Inferior parietal cortex (tissue), 1 donor: ENCODE results near the gene FCN2.

Source experiments
- DNase-seq: peaks from one replicate; pipeline ENCODE4 v3.0.0-alpha.2; 2016; ENCODE audit errors: extremely low spot score

Gene FCN2

GRCh38 chr9:134912126-134912840, 31.7 kb downstream of the FCN2 start:
- no peak for DNase-seq

- no peak for DNase-seq
Observed at GRCh38 chr9:134913041-134913712, 32.6 kb downstream of the FCN2 start.

DNA sequence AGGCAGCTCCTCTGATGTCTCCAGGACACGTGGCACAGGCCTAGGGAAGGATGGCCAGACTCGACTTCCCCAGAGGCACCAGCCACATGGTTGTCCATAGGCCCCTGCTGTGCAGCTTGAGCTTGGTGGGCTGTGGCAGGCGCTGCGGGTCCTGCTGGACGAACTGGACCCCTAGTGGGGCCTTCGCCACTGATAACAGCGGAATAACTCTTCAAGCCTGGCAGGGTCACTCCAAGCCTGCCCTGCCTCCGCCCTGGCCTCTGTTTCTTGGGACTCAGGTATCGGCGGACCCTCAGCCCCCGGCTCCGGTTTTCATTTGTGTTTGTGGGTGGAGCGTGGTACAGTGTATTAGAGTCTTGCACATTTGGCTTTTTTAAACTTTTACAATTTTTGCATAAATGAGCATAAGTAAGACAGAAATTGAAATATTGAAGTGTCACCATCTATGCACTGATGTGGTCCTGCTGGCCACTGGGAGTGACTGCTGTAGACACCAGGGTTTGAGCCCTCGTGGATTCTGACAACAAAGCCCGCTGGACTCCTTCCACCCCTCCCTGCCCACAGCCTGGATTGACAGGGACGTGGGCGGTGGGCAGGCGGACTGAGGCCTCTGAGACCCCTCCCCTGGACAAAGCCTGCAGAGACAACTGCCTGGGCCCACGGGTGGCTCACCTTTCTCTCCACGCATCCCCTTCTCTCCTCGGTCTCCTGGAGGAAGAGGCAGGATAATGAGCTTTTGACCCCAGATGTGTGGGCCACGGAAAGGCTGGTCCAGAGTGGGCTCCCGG, 33.3 kb downstream of the FCN2 start:
- DNase-seq, result no peak

GRCh38 chr9:134914501-134914834, 33.9 kb downstream of the FCN2 start:
- no peak for DNase-seq

- DNase-seq, result no peak
Observed at GRCh38 chr9:134915046-134915985, 34.7 kb downstream of the FCN2 start.

DNA sequence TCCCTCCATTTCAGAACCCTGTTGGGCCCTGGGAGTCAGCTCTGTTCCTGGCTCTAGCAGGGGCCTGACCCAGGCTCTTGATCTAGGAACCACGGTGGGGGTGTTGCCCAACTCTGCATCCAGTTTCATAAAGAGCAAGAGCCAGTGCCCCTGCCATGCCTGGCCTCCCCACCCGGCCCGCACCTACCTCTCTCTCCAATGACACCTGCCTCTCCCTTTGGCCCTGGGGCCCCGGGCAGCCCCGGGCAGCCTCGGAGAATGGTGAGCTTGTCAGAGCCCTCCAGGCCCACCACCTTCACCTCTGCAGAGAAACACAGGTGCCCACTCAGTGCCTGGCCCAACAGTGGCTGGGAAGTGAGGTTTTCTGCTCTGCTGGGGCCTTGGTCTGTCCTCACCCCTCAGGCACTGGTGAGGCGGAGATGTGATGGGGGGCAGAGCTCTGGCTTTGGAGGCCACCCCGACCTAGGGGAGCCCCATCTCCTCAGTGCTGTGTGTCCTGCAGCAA, 35.6 kb downstream of the FCN2 start:
- no peak for DNase-seq

DNA sequence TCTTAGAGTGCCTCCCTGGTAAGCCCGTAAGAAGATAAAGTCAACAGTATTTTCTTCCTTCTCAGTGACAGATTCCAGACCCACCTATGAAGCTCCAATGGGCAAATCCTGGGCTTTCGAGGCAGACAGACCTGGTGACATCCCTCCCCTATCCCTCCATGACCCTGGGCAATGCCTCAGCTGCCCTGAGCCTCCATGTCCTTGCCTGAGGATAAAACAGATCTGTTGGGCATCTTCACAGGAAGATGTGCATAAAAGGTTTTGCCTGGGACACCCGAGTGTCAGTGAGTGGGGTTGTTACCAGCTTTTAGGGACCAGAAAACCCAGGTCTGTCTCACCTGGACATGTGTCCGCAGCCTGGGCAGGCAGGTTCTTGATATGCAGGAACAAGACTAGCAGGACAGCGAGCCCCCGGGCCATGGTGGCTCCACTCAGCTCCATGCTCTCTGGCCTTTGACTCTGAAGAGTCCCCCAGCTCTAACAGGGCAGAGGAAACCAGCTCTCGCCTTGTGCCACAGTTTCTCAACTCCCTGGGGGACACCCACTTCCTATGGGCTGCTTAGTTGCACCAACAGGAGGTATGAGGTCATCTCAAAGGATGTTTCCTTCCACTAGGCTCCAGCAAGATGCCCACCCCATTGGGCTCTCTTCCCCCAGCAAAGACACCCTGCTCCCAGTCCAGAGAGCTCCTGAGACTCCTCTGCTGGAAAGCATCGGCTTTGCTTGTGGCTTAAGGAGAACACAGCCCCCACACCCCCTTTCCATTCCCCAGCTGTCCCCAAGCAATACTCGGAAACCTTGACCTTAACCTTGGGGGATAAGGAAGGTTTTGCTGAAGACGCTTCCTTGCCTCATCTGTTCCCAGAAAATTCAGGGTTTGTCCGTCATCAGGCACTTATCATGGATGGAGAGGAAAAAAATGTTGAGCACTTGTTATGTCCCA, 37.1 kb downstream of the FCN2 start, which contains the start of gene FCN1:
Gene FCN1 (minus strand): TSS at position 482 of the 943 bp plus-strand sequence. CDS start 41 bp downstream, at position 441.
- DNase-seq, result no peak

DNA sequence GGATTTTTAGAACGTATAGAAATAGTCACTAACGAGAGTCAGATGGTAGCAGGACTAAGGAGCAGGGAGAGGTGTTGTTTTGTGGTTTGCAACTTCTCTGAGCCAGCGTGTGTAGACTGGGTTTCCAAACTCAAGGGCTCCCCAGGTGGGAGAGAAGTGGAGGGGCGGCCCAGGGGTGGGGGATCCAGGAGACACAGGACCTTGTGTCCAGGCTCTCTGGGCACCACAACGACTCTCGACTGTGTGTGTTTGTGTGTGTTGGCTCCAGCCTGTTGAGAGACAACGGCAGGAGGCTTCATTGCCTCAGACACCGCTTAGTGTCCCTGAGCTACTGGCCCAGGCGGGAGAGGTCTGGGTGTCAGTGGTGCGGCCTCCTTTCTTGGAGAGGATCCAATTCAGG, 38.0 kb downstream of the FCN2 start:
- DNase-seq, result no peak

DNA sequence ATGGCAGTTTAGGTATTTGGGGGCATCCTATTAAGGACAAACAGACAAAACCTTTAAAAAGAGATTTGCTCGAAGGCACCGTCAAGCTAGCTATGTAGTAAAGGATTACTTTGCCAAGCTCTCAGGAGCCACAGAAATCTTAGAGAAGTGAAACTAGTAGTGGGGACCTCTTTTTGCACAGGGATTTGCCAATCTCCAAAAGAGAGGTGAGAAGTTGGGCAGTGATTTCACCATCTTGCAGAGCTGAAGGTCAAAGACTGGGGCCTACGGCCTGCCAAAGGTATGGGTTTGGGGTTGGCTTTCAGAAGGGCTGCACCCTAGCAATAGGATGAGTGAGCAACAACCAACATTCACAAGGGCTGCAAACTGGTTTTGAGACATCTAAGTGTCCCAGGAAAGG, 38.7 kb downstream of the FCN2 start:
- no peak for DNase-seq

GRCh38 chr9:134922066-134922931, 41.7 kb downstream of the FCN2 start:
- no peak for DNase-seq

- no peak for DNase-seq
Observed at GRCh38 chr9:134922932-134923240, 42.3 kb downstream of the FCN2 start.

DNA sequence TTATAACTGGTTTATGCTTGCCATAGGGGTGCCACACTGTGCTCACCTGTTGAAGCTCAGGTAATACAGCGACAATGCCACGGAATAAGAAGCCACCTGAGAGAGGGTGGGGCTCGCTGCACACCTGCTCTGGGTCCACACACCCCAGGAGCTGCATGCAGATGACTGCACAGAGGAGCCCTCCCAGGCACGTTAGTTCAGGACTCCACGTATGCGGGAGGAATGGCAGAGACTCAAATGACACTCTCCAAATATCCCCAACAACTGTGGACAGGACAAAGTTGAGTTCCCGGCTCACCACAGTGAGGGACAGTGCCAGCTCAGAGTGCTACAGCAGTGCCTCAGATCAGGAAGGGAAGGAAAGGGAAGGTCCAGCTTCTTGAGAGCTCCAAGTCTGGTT, 42.9 kb downstream of the FCN2 start:
- DNase-seq, result no peak

DNA sequence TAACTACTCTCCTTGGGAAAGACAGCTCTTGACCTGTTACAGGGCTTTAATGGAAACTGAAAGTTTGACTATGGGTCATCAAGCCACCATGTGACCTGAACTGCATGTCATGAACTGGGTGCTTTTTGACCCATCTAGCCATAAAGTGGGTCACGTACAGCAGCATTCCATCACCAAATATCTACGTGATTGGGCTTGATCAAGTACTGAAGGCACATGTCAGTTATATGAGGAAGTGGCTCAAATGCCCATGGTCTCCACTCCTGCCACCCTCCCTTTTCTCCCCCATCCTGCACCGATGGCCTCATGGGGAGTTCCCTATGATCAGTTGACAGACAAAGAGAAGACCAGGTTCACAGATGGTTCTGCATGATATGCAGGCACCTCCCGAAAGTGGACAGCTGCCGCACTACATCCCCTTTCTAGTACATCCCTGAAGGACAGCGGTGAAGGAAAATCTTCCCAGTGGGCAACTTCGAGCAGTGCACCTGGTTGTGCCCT, 44.5 kb downstream of the FCN2 start:
- DNase-seq, result no peak

GRCh38 chr9:134928436-134929192, 48.0 kb downstream of the FCN2 start:
- DNase-seq, result no peak

DNA sequence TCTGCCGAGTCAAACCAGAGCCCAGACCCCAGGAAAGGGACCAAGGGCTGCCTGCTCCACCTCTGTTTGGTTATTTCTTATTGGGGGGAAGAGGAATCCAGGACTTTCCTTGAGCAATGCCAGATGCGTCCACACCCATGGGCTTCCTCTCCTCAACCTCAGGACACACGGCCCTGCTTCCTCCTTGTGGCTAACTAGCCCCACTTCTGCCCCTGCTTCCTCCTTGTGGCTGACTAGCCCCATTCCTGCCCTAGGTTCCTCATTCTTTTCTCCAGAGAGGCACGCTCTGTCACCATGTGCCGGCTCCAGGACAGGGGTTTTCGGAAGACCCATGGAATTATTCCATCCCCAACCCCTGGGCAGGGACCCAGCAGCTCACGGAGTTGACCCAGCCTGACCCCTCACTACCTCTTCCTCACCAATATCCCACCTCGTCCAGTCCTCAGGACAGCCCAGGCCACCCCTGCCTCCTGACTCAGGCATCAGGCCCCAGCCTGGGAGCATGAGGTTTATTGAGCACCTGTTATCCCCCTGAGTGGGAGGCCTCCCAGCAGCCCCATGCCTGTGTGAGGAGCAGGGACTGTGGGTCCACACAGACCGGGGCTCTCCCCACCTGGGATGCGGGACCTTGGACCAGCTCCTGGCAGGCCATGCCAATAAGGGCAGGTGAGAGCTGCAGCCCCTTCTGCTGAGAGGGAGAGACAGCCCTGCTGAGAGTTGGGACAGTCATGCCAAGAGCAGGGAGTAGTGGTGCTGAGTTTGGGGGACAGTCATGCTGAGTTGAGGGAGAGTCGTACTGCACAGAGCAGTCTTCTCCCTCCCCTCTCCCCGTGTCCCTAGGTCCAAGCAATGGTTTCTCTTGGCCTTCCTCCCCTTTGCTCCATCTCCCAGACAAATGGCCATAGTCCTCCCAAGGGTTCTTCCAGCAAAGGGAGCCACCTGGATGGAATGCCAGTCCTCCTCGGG, 48.9 kb downstream of the FCN2 start:
- no peak for DNase-seq

DNA sequence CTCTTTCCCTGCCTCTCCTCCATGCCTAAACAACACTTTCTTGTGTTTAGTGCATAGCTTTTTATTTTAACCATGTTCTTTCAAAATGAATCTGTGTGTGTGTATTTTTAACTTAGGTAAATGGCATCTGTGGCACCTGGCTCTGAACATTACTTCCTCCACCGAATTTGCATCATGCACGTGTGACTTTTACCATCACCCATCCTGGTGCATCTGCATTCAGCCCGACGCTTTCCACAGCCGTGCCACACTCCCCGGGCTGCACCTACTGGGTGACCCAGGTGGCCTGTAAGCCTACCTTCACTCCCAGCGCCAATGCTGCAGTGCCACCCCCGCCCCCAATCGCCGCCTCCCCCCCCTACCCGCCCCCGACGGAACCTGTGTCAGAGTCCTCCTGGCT, 49.8 kb downstream of the FCN2 start:
- no peak for DNase-seq

DNA sequence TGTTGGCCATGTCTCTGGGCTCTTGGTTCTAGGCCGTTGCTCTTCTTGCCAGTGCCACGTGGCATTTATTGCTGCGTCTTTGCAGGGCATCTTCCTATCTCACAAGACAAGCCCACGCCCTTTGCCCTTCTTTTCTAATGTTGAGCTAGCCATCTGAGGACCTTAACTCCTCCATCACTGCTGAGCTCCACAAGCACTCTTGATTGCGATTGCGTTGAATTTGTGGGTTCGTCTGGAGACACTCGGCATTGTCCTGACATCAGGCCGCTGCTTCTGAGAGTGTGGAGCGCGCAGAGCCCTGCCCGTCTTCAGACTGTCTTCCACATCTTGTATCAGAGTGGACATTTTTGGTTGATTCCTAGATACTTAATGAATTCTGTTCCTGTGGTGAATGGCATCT, 51.6 kb downstream of the FCN2 start:
- DNase-seq, result no peak
